Vagina (tissue), 2 donors: ENCODE measurements around the gene C1orf87. TPM values are rescaled to one million over a fixed set of nuclear protein-coding genes. Genes with fewer than 3 reads are reported as not detected.

Source experiments
- DNase-seq, 2 donors: peaks; one replicate each; pipeline ENCODE4 v3.0.0-alpha.2; 2017; ENCODE audit errors: extremely low spot score in 2 of 2
- H3K27ac ChIP-seq: fragments of 200-600 bp; sonication (generic); one replicate; pipeline ENCODE4 v1.5.1; 2019
- H3K27me3 ChIP-seq: fragments of 200-600 bp; sonication (generic); one replicate; pipeline ENCODE4 v1.5.1; 2019
- H3K36me3 ChIP-seq, 2 donors: fragments of 200-600 bp; sonication (generic); one replicate each; pipeline ENCODE4 v1.5.1; 2017 to 2019
- H3K4me1 ChIP-seq: fragments of 200-600 bp; sonication (generic); one replicate; pipeline ENCODE4 v1.5.1; 2019
- H3K4me3 ChIP-seq, 2 donors: fragments of 200-600 bp; sonication (generic); 1 replicate in 1 of 2; 2 replicates in 1 of 2; pipeline ENCODE4 v1.5.1; 2016 to 2019
- H3K9me3 ChIP-seq: fragments of 200-600 bp; sonication (generic); one replicate; pipeline ENCODE4 v1.5.1; 2019
- CTCF ChIP-seq, 3 experiments: fragments of 450-650 bp in 2 of 3; fragments of 200-600 bp in 1 of 3; sonication (generic) in 1 of 3; IDR thresholded peaks; one replicate each; pipeline ENCODE4 v1.5.1; 2017 to 2019; ENCODE audit warnings: antibody characterized with exemption in 3 of 3, mild to moderate bottlenecking in 2 of 3, moderate library complexity in 2 of 3
- POLR2A ChIP-seq, 2 donors: fragments of 450-650 bp; IDR thresholded peaks; one replicate each; pipeline ENCODE4 v1.6.1; 2017; ENCODE audit warnings: antibody characterized with exemption in 2 of 2, mild to moderate bottlenecking in 2 of 2, moderate library complexity in 2 of 2
- POLR2AphosphoS5 ChIP-seq, 2 donors: sonication (generic); formaldehyde crosslinking; IDR thresholded peaks; one replicate each; pipeline ENCODE4 v1.9.0; 2017; ENCODE audit warnings: antibody characterized with exemption in 2 of 2, mild to moderate bottlenecking in 2 of 2, low read depth in 1 of 2; ENCODE audit not compliant: insufficient read depth in 1 of 2
- intact Hi-C: fragments of 100-400 bp; cut with DNase I; formaldehyde crosslinking; loops from one replicate; pipeline ENCODE4 v1.15.1; 2023
- total RNA-seq: library from RNA; depleted of rRNA; stranded (reverse); fragments of >200 nt; gene quantifications from one replicate; pipeline ENCODE4 v1.2.3, GENCODE V29; 2016

C1orf87 gene
- total RNA-seq, 1 donor from 2014 or later, result not detected

DNA sequence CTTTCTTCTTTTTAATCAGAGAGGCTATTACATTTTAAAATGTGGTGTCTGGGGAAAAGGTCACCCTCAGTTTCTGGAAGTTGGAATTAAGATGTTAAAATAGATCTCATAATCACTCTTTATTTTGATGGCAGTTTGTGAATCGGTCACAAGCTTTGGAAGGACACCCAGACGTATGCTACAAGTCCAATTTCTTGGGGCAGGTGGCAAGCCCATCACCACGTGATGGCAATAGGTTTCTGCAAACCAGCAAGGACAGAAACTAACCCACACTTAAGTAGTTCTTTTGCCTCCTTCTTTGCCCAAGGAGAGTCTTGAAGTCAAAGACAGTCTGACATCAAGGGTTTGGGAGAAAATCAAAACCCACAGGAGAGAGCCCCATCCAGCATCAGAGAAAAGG, 72.9 kb downstream of the C1orf87 start:
- H3K4me1 ChIP-seq, result no peaks in the 10 kb centered on the region
- TF ChIP-seq CTCF (IDR thresholded peaks at IDR 0.05) (no peak), POLR2A (IDR thresholded peaks at IDR 0.05) (no peak), POLR2AphosphoS5 (IDR thresholded peaks at IDR 0.05; ENCODE audit: insufficient read depth in 1 of 2, low read depth in 1 of 2) (no peak)
- intact Hi-C loops, result no loop called here
- H3K27me3 ChIP-seq, result no peaks in the 10 kb centered on the region
- no peak overlapping the region for H3K4me3 ChIP-seq
- no peak overlapping the region for H3K27ac ChIP-seq
- no peaks in the 10 kb centered on the region for H3K36me3 ChIP-seq
- no peak for DNase-seq
- H3K9me3 ChIP-seq, result no peaks in the 10 kb centered on the region

- H3K27me3 ChIP-seq, result no peaks in the 10 kb centered on the region
- intact Hi-C loops, result no loop called here
- H3K9me3 ChIP-seq, result no peaks in the 10 kb centered on the region
- no peak overlapping the region for H3K27ac ChIP-seq
- no peaks in the 10 kb centered on the region for H3K4me1 ChIP-seq
- no peak overlapping the region for H3K4me3 ChIP-seq
- TF ChIP-seq CTCF (IDR thresholded peaks at IDR 0.05) (no peak), POLR2A (IDR thresholded peaks at IDR 0.05) (no peak), POLR2AphosphoS5 (IDR thresholded peaks at IDR 0.05; ENCODE audit: insufficient read depth in 1 of 2, low read depth in 1 of 2) (no peak)
- no peaks in the 10 kb centered on the region for H3K36me3 ChIP-seq
- no peak for DNase-seq
These were observed 73.8 kb downstream of the C1orf87 start for GRCh38 chr1:59999746-60000145.

DNA sequence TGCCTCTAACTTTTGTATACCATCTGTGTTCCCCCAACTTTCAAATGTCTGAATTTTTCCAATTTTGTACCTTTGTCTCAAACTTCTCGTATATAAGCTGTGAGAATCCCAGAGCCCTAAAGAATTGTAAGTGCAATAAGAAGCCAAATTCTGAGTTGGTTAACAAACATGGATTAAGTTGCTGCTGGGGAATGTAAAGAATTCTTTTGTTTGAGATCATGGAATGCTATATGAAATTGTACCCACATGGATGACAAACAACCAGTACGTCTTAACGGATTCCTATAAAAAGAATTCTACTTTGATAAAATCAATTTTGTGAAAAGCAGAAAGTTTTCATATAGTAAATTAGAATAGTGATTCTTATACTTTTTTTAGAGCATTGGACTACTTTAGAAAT, 74.6 kb downstream of the C1orf87 start:
- no peak for DNase-seq
- intact Hi-C loops, result no loop called here
- Histone ChIP-seq H3K4me3 (no peak overlapping the region), H3K36me3 (no peaks in the 10 kb centered on the region), H3K27me3 (no peaks in the 10 kb centered on the region), H3K9me3 (no peaks in the 10 kb centered on the region), H3K4me1 (no peaks in the 10 kb centered on the region), H3K27ac (no peak overlapping the region)
- TF ChIP-seq POLR2A (IDR thresholded peaks at IDR 0.05), result no peak
- TF ChIP-seq POLR2AphosphoS5 (IDR thresholded peaks at IDR 0.05; ENCODE audit: insufficient read depth in 1 of 2, low read depth in 1 of 2), result no peak
- no peak for TF ChIP-seq CTCF (IDR thresholded peaks at IDR 0.05)

GRCh38 chr1:59997479-59998115, 76.0 kb downstream of the C1orf87 start:
- no peaks in the 10 kb centered on the region for H3K4me1 ChIP-seq
- no peaks in the 10 kb centered on the region for H3K36me3 ChIP-seq
- no peak for DNase-seq
- no peak for TF ChIP-seq POLR2AphosphoS5 (IDR thresholded peaks at IDR 0.05; ENCODE audit: insufficient read depth in 1 of 2, low read depth in 1 of 2)
- TF ChIP-seq CTCF (IDR thresholded peaks at IDR 0.05), result no peak
- no peak for TF ChIP-seq POLR2A (IDR thresholded peaks at IDR 0.05)
- H3K9me3 ChIP-seq, result no peaks in the 10 kb centered on the region
- intact Hi-C loops, result no loop called here
- H3K4me3 ChIP-seq, result no peak overlapping the region
- no peaks in the 10 kb centered on the region for H3K27me3 ChIP-seq
- no peak overlapping the region for H3K27ac ChIP-seq

DNA sequence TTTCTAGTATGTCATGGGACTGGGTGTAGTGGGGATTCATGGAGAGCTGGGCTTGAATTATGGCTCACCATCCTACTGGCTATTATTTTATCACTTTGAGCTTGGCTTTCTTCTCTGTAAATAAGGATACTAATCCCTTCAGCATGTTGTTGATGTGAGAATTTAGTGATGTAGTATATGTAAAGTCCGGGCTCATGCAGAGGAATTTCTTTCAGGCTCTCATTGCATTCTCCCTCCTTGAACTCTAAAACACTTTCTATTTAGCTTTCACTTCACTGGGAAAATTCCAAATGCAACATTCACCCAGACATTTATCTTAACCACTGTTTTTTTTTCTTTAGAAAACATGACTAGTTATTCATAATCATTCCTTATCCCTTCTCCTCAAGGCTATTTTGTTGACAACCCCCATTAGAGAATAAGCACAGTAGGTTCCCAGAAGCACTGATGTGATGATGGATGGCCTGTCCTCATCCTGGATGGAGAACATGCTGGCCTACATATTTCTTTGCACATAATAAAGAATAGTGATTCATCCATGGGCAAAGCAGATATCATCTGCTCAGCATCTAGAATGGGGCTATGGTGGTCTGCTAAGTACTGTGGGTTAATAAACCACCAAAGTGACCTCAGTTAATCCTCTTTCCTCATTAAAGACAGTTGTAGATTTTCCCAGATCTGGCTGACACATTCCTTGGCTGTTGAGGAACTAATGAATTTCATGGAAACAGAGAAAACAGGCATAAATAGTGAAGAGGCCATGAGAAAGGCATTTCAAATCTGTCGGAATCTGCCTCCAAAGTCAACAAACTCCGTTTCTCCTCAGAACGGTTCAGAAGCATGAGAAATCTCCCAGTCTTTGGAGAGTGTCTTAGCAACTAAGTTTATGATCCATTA, 79.0 kb downstream of the C1orf87 start:
- intact Hi-C loops, result no loop called here
- TF ChIP-seq CTCF (IDR thresholded peaks at IDR 0.05), result no peak
- TF ChIP-seq POLR2A (IDR thresholded peaks at IDR 0.05), result no peak
- TF ChIP-seq POLR2AphosphoS5 (IDR thresholded peaks at IDR 0.05; ENCODE audit: insufficient read depth in 1 of 2, low read depth in 1 of 2), result peak in 1 of 2 donors; percentile 43
- Histone ChIP-seq H3K4me1 (no peaks in the 10 kb centered on the region), H3K9me3 (no peaks in the 10 kb centered on the region), H3K36me3 (no peaks in the 10 kb centered on the region), H3K4me3 (no peak overlapping the region), H3K27me3 (no peaks in the 10 kb centered on the region), H3K27ac (no peak overlapping the region)
- no peak for DNase-seq
